ENCODE measurements around the gene HHAT.
"Not testable (repeated sequence)": the region's sequence is repeated elsewhere in the genome, so short reads cannot be mapped to it uniquely, and the experiment has no call there.

HHAT gene

GRCh38 chr1:210315529-210315928 lies 13.2 kb upstream of the HHAT start:
- DNase-seq, result no peak

- peak; percentile 88 for DNase-seq
Measured at GRCh38 chr1:210321131-210321530, 7.6 kb upstream of the HHAT start.

GRCh38 chr1:210321552-210321951 lies 7.2 kb upstream of the HHAT start:
- peak; percentile 76 for DNase-seq

GRCh38 chr1:210323957-210324356 lies 4.7 kb upstream of the HHAT start:
- DNase-seq, result no peak

- DNase-seq, result no peak
Measured at GRCh38 chr1:210325026-210325670, 3.6 kb upstream of the HHAT start.

- DNase-seq, result peak; percentile 43
Measured at GRCh38 chr1:210328032-210328745, 513 bp upstream of the HHAT start.

- DNase-seq, result no peak
Measured at GRCh38 chr1:210330279-210330866, 1.7 kb downstream of the HHAT start.

GRCh38 chr1:210332233-210332632 lies 3.5 kb downstream of the HHAT start:
- no peak for DNase-seq

- peak; percentile 24 for DNase-seq
Measured at GRCh38 chr1:210332719-210333398, 4.2 kb downstream of the HHAT start.

GRCh38 chr1:210335001-210335400 lies 6.3 kb downstream of the HHAT start:
- DNase-seq, result no peak

- DNase-seq, result no peak
Measured at GRCh38 chr1:210336362-210336761, 7.7 kb downstream of the HHAT start.

GRCh38 chr1:210339500-210339899 lies 10.8 kb downstream of the HHAT start:
- no peak for DNase-seq

GRCh38 chr1:210340311-210340710 lies 11.6 kb downstream of the HHAT start:
- DNase-seq, result no peak

- no peak for DNase-seq
Measured at GRCh38 chr1:210340841-210341240, 12.1 kb downstream of the HHAT start.

- DNase-seq, result peak; percentile 88
Measured at GRCh38 chr1:210342986-210343780, 14.5 kb downstream of the HHAT start.

GRCh38 chr1:210344706-210345105 lies 16.0 kb downstream of the HHAT start:
- no peak for DNase-seq

GRCh38 chr1:210347112-210347511 lies 18.4 kb downstream of the HHAT start:
- no peak for DNase-seq

GRCh38 chr1:210351496-210351895 lies 22.8 kb downstream of the HHAT start:
- no peak for DNase-seq

- DNase-seq, result no peak
Measured at GRCh38 chr1:210352575-210352974, 23.9 kb downstream of the HHAT start.

GRCh38 chr1:210354305-210354704 lies 25.6 kb downstream of the HHAT start:
- DNase-seq, result not testable (repeated sequence)

GRCh38 chr1:210358626-210359025 lies 29.9 kb downstream of the HHAT start:
- no peak for DNase-seq

- DNase-seq, result no peak
Measured at GRCh38 chr1:210359255-210359654, 30.6 kb downstream of the HHAT start.

All from NCI-H1436 (cell line).